ENCODE results near the gene PLBD2. TPM values are rescaled to one million over a fixed set of nuclear protein-coding genes. Genes with fewer than 3 reads are reported as not detected.

PLBD2 gene
- total RNA-seq, 1 experiment from 2014 or later, result 12.6 TPM

GRCh38 chr12:113365639-113366395, 7.4 kb downstream of the PLBD2 start:
- in situ Hi-C loops (cut with HindIII; ENCODE audit: low pct_unique_long_range_greater_than_20kb, low sequenced_read_pairs), result no loop called here
- no peak for DNase-seq (ENCODE audit: low read depth)

- no peak for DNase-seq (ENCODE audit: low read depth)
- in situ Hi-C loops (cut with HindIII; ENCODE audit: low pct_unique_long_range_greater_than_20kb, low sequenced_read_pairs), result no loop called here
Observed at GRCh38 chr12:113366827-113367226, 8.4 kb downstream of the PLBD2 start.

DNA sequence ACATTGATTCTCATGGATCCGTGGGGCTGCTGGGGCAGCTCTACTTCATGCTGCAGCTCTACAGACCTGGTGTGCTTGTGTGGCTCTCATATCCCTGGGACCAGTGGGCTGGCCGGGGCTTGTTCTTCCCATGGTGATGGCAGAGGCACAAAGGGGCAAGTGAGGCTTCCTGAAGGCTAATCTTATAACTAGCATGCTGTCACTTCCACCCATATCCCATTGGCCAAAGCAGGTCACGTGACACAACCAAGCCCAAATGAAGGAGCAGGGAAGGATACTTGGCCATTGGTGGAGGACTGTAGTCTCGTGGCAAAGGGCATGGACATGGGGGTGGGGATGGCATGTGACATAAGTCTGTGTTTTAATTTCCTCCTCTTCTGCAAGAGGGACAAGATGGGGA, 9.9 kb downstream of the PLBD2 start:
- in situ Hi-C loops (cut with HindIII; ENCODE audit: low pct_unique_long_range_greater_than_20kb, low sequenced_read_pairs), result no loop called here
- no peak for DNase-seq (ENCODE audit: low read depth)

- DNase-seq (ENCODE audit: low read depth), result no peak
- in situ Hi-C loops (cut with HindIII; ENCODE audit: low pct_unique_long_range_greater_than_20kb, low sequenced_read_pairs), result no loop called here
Observed at GRCh38 chr12:113369391-113369985, 11.1 kb downstream of the PLBD2 start.

DNA sequence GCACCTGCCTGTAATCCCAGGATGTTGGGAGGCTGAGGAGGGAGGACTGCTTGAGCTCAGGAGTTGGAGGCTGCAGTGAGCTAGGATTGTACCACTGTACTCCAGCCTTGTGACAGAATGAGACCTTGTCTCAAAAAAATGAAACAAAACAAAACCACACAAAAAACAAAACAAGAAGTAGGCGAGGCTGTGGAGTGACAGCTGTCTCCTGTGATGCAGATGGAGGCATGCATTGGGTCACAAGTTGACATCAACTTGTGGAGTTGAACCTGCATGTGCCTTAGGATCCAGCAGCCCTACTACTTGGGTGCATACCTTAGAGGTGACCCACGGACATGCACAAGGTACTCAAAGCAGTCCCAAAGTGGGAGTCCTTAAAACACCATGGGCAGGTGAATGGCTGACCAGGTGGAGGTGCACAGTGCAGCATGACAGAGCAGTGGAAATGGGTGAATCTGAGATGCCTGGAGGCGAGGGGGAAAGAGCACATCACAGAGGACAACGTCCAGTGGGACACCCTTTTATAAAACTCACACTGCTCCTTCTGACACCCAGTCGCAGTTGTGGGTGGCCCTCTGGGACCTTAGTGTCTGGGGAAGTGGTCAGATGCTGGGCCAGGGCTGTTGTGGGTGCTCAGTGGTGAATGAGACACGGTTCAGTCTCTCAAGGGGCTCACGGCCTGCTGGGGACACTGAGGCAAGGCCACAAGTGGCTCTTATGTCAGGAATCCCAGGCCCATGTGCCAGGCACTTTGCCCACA, 12.7 kb downstream of the PLBD2 start:
- in situ Hi-C loops (cut with HindIII; ENCODE audit: low pct_unique_long_range_greater_than_20kb, low sequenced_read_pairs), result no loop called here
- no peak for DNase-seq (ENCODE audit: low read depth)

GRCh38 chr12:113371808-113372207, 13.4 kb downstream of the PLBD2 start:
- in situ Hi-C loops (cut with HindIII; ENCODE audit: low pct_unique_long_range_greater_than_20kb, low sequenced_read_pairs), result no loop called here

GRCh38 chr12:113372371-113372770, 14.0 kb downstream of the PLBD2 start:
- no peak for DNase-seq (ENCODE audit: low read depth)
- in situ Hi-C loops (cut with HindIII; ENCODE audit: low pct_unique_long_range_greater_than_20kb, low sequenced_read_pairs), result no loop called here

More at GRCh38 chr12:113371808-113372207, 13.4 kb downstream of the PLBD2 start:
- no peak for DNase-seq (ENCODE audit: low read depth)

GRCh38 chr12:113373440-113373839, 15.1 kb downstream of the PLBD2 start:
- in situ Hi-C loops (cut with HindIII; ENCODE audit: low pct_unique_long_range_greater_than_20kb, low sequenced_read_pairs), result no loop called here
- DNase-seq (ENCODE audit: low read depth), result no peak

DNA sequence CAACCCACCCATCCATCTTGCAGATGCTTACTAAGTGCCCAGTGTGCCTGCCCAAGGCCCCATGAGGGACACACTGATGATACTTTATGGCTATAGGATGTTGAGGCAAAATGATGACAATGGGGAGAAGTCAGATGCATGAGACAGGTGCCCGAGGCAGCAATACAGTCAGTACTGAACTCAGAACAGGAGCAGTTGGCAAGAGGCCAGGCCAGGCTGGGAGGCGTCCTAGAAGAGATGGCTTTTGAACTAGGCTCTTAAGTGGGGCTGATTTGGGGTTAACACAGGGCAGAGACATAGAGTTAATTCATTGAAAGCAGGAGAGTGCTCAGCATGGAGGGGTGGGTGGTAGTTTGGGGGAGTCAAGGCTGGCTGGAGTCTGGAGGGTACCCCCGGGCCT, 15.6 kb downstream of the PLBD2 start:
- DNase-seq (ENCODE audit: low read depth), result no peak
- in situ Hi-C loops (cut with HindIII; ENCODE audit: low pct_unique_long_range_greater_than_20kb, low sequenced_read_pairs), result no loop called here

DNA sequence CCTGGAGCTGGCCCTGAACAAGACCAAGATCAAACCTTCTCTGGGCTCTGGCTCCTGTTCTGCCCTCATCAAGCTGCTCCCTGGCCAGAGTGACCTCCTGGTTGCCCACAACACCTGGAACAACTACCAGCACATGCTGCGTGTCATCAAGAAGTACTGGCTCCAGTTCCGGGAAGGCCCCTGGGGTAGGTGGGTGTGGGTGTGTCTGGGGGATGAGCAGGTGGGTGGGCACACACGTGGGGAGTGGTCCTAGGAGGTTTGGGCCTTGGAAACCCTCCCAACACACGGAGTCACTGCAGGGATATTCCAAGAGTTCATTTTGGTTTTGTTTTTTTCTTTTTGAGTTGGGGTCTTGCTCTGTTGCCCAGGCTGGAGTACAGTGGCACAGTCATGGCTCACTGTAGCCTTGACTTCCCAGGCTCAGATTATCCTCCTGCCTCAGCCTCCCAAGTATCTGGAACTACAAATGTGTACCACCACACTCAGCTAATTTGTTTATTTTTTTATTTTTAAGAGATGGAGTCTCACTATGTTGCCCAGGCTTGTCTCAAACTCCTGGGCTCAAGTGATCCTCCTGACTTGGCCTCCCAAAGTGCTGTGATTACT, 16.5 kb downstream of the PLBD2 start:
- in situ Hi-C loops (cut with HindIII; ENCODE audit: low pct_unique_long_range_greater_than_20kb, low sequenced_read_pairs), result no loop called here
- DNase-seq (ENCODE audit: low read depth), result no peak

GRCh38 chr12:113378291-113378690, 19.9 kb downstream of the PLBD2 start:
- DNase-seq (ENCODE audit: low read depth), result no peak
- in situ Hi-C loops (cut with HindIII; ENCODE audit: low pct_unique_long_range_greater_than_20kb, low sequenced_read_pairs), result no loop called here

- in situ Hi-C loops (cut with HindIII; ENCODE audit: low pct_unique_long_range_greater_than_20kb, low sequenced_read_pairs), result no loop called here
- no peak for DNase-seq (ENCODE audit: low read depth)
Observed at GRCh38 chr12:113381220-113381619, 22.8 kb downstream of the PLBD2 start.

- DNase-seq (ENCODE audit: low read depth), result no peak
- in situ Hi-C loops (cut with HindIII; ENCODE audit: low pct_unique_long_range_greater_than_20kb, low sequenced_read_pairs), result no loop called here
Observed at GRCh38 chr12:113382206-113382605, 23.8 kb downstream of the PLBD2 start.

GRCh38 chr12:113384778-113385177, 26.4 kb downstream of the PLBD2 start:
- no peak for DNase-seq (ENCODE audit: low read depth)
- in situ Hi-C loops (cut with HindIII; ENCODE audit: low pct_unique_long_range_greater_than_20kb, low sequenced_read_pairs), result no loop called here

- no peak for DNase-seq (ENCODE audit: low read depth)
- in situ Hi-C loops (cut with HindIII; ENCODE audit: low pct_unique_long_range_greater_than_20kb, low sequenced_read_pairs), result no loop called here
Observed at GRCh38 chr12:113385282-113385882, 27.0 kb downstream of the PLBD2 start.

DNA sequence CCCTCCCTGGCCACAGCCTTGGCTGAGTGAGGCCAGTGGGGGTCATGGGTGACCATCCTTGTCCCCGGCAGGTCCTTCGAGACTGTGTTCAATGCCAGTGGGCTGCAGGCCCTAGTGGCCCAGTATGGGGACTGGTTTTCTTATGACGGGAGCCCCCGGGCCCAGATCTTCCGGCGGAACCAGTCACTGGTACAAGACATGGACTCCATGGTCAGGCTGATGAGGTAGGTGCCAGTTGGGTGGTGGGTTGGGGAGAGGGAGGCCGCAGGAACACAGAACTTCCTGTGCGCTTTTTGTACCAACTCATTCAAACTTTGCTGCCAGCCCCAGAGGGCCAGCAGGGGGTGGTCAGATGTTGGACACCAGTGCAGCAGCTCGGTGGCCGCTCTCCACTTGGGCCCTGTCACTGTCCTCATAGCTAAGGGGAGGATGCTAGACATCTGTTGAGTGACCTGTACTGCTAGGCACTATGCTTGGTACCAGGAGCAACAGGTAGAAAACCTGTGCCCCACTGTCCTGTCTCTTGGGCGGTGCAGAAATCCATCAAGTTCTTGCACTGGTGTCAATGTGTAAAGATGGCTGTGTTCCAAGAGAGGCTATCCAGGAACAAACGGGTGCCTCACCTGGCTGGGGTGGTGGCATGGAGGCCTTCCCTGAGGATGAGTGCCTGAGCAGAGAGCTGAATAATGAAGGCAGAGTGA, 28.6 kb downstream of the PLBD2 start:
- DNase-seq (ENCODE audit: low read depth), result no peak
- in situ Hi-C loops (cut with HindIII; ENCODE audit: low pct_unique_long_range_greater_than_20kb, low sequenced_read_pairs), result no loop called here

DNA sequence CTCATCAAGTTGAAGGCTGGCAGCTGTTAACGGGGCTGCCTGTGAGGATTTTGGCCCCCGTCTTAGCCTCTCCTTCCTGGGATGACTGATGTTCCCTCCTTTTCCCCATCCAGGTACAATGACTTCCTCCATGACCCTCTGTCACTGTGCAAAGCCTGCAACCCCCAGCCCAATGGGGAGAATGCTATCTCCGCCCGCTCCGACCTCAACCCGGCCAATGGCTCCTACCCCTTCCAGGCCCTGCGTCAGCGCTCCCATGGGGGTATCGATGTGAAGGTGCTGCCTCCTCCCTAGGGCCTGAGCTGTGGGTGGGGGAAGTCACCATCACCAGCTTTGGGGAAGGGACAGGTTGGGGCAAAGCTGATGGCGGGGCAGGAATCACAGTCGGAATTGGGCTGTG, 29.2 kb downstream of the PLBD2 start:
- in situ Hi-C loops (cut with HindIII; ENCODE audit: low pct_unique_long_range_greater_than_20kb, low sequenced_read_pairs), result no loop called here
- DNase-seq (ENCODE audit: low read depth), result no peak

DNA sequence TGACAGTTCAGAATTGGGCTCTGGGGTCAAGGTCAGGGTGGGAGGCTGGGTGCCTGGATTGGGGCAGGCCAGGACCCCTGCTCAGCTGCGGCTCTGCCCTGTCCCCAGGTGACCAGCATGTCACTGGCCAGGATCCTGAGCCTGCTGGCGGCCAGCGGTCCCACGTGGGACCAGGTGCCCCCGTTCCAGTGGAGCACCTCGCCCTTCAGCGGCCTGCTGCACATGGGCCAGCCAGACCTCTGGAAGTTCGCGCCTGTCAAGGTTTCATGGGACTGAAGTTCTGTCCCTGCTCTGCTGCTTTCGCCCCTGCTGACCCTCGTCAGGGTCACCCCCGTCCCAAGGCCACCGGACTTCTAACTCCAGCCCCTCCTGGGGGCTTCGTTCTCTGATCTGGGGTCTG, 30.0 kb downstream of the PLBD2 start:
- no peak for DNase-seq (ENCODE audit: low read depth)
- in situ Hi-C loops (cut with HindIII; ENCODE audit: low pct_unique_long_range_greater_than_20kb, low sequenced_read_pairs), result no loop called here
